Aorta (tissue), 5 donors: ENCODE results near the gene TMEM182. TPM values are rescaled to one million over a fixed set of nuclear protein-coding genes. Genes with fewer than 3 reads are reported as not detected.
A peak's percentile ranks its signal among the peaks of the same experiment; 100 is the strongest.

Experiments
- ATAC-seq: fragments of 200-7000 bp; cut with Tn5 transposase; one replicate; pipeline ENCODE4 v1.9.1; 2022; ENCODE audit warnings: moderate library complexity; ENCODE audit not compliant: low FRiP score
- DNase-seq, 2 donors: peaks; one replicate each; pipeline ENCODE4 v3.0.0-alpha.2; 2020
- H3K27ac ChIP-seq, 2 donors: one replicate each; pipeline ENCODE4 v1.5.1; 2013; ENCODE audit warnings: low read length in 2 of 2, mild to moderate bottlenecking in 2 of 2, moderate library complexity in 2 of 2, control low read depth in 1 of 2, inconsistent platforms in 1 of 2, low read depth in 1 of 2
- H3K27me3 ChIP-seq, 2 donors: one replicate each; pipeline ENCODE4 v1.6.1; 2013; ENCODE audit warnings: control low read depth in 1 of 2, low read length in 1 of 2, mild to moderate bottlenecking in 1 of 2, moderate library complexity in 1 of 2; ENCODE audit not compliant: insufficient read depth in 2 of 2, control insufficient read depth in 1 of 2
- H3K36me3 ChIP-seq, 2 donors: one replicate each; pipeline ENCODE4 v1.6.1; 2013; ENCODE audit warnings: control low read depth in 1 of 2, low read length in 1 of 2, mild to moderate bottlenecking in 1 of 2; ENCODE audit not compliant: insufficient read depth in 2 of 2, control insufficient read depth in 1 of 2
- H3K4me1 ChIP-seq, 2 donors: one replicate each; pipeline ENCODE4 v1.6.1; 2013; ENCODE audit warnings: low read length in 2 of 2, control low read depth in 1 of 2, mild to moderate bottlenecking in 1 of 2, moderate library complexity in 1 of 2; ENCODE audit not compliant: insufficient read depth in 2 of 2, control insufficient read depth in 1 of 2
- H3K4me3 ChIP-seq, 2 donors: one replicate each; pipeline ENCODE4 v1.5.1; 2013; ENCODE audit warnings: low read length in 2 of 2, control low read depth in 1 of 2, mild to moderate bottlenecking in 1 of 2
- H3K9me3 ChIP-seq: one replicate; pipeline ENCODE4 v1.6.1; 2013; ENCODE audit warnings: mild to moderate bottlenecking, low read length; ENCODE audit not compliant: control insufficient read depth
- WGBS, 2 donors: extraction: QIAGEN DNeasy Blood & Tissue Kit; methylation state at CpG; one replicate each; pipeline ENCODE4 v1.1.7; 2013; 5-methylcytosine and 5-hydroxymethylcytosine counted together
- intact Hi-C, 2 donors: fragments of 100-400 bp; cut with DNase I; formaldehyde crosslinking; loops; one replicate each; pipeline versions ENCODE4 v1.14.2 to v1.15.0; 2022
- long read RNA-seq, 2 donors: library from polyadenylated mRNA; unstranded; transcript quantifications; one replicate each; pipeline ENCODE4 v2.0.0, GENCODE V29; 2020 to 2021
- polyA plus RNA-seq, 2 donors: library from polyadenylated mRNA; stranded (reverse); fragments of 200-250 nt; gene quantifications; one replicate each; pipeline ENCODE4 v1.2.3, GENCODE V29; 2013
- total RNA-seq, 2 donors: library from RNA; stranded (reverse); fragmentation: NEBNext Ultra II Directional; extraction: Animal tissue kit (Norgen Biotek cat#: 25700); gene quantifications; one replicate each; pipeline ENCODE4 v1.2.1, GENCODE V29; 2021
- donor health status: healthy with polysubstance abuse.
- donor health status: Bipolar disorder and iron deficiency.
- donor health status: DM: no; HTN: no; CAD: no.
- donor health status: DM: no; HTN: no; CAD: no.
- donor health status: DM: yes; HTN: yes; CAD: no.

Gene TMEM182, protein sequence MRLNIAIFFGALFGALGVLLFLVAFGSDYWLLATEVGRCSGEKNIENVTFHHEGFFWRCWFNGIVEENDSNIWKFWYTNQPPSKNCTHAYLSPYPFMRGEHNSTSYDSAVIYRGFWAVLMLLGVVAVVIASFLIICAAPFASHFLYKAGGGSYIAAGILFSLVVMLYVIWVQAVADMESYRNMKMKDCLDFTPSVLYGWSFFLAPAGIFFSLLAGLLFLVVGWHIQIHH
- total RNA-seq (1 to 10 TPM; 1.6 to 4.5 TPM), polyA plus RNA-seq (1 to 10 TPM in 1 of 2 donors, under 1 TPM in 1; 0.56 to 1.4 TPM)
- long read RNA-seq, donor 1, partial matches to known transcripts: 0 of 1 reads
- long read RNA-seq, donor 1, other reads (novel, unspliced or antisense): 0 of 1 reads
- long read RNA-seq, donor 2, partial matches to known transcripts: 0 of 6 reads
- long read RNA-seq, donor 2, other reads (novel, unspliced or antisense): 3 of 6 reads

DNA sequence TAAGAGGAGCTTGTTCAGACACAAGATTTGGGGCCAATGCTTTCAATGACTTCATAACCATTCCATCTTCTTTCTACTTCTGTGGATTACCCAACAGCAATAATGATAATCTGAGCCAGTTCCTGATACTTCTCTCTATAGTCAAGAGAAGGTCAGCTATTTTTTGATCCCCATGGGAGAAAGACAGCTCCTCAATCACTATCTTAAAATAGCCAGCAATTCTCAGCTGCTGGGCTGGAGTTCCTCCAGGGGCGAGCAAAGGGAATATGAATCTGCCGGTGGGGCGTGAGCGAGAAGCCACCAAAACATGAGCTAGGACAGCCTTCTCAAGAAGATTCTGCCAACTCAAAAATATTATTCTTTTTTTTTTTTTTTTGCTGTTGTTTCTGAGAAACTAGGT, at the start of gene TMEM182:
Gene TMEM182 (plus strand): TSS at position 269 of the 400 bp plus-strand sequence. CDS start 187 bp downstream, outside the sequence.
- 72 to 81% methylated on average over 4 of the region's 4 CpGs for WGBS, 2 donors
- no peaks in the 10 kb centered on the region for H3K4me1 ChIP-seq
- peak in 1 of 2 donors; percentile 48 for DNase-seq
- H3K27ac ChIP-seq: no peak within 1 kb of the TSS
- H3K27me3 ChIP-seq: no peaks in the 10 kb centered on the region
- peak; percentile 44 for ATAC-seq
- no peaks in the 10 kb centered on the region for H3K9me3 ChIP-seq
- peaks cover 0 to 2% of the 10 kb centered on the region in 2 donors for H3K36me3 ChIP-seq
- intact Hi-C loops: no loop called here
- no peak within 1 kb of the TSS for H3K4me3 ChIP-seq

DNA sequence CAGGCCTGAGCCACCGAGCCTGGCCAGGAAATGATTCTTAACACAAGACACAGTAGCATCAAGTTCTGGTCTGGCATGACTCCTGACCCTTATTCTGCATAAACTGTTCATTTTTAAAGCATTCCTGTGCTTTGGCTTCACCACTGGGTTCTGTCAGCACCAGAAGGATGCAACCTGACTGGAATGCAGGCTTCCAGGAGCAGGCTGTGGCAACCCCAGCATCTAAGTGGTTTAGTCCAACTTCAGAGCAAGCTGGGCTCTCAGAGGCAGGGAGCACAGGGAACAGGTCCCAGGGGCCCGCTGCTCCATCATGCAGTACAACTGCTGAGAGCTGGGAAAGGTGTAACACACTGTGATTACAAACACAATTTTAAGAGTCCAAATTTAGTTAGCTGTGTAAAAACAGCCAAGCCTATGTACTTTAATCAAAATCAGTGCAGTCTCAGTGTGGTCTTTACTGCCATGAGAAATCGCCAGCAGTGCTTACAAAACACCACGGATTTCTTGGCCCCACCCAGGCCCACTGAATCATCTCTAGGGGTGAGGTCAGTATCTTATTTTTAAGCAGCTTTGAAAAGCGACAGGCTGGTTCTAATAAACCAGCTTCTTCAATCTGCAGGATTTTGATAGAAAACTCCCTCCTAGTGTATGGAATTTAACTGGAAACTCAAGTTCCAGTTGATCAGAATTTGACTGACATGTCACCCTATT, 44.4 kb upstream of the TMEM182 start:
- Histone ChIP-seq H3K4me1 (no peaks in the 10 kb centered on the region), H3K36me3 (peaks cover 4 to 7% of the 10 kb centered on the region in 2 donors), H3K4me3 (no peak overlapping the region), H3K9me3 (no peaks in the 10 kb centered on the region), H3K27ac (no peak overlapping the region), H3K27me3 (no peaks in the 10 kb centered on the region)
- no peak for DNase-seq
- intact Hi-C loops: no loop called here
- WGBS, 2 donors: 79 to 83% methylated on average over 5 of the region's 5 CpGs
- ATAC-seq: no peak

DNA sequence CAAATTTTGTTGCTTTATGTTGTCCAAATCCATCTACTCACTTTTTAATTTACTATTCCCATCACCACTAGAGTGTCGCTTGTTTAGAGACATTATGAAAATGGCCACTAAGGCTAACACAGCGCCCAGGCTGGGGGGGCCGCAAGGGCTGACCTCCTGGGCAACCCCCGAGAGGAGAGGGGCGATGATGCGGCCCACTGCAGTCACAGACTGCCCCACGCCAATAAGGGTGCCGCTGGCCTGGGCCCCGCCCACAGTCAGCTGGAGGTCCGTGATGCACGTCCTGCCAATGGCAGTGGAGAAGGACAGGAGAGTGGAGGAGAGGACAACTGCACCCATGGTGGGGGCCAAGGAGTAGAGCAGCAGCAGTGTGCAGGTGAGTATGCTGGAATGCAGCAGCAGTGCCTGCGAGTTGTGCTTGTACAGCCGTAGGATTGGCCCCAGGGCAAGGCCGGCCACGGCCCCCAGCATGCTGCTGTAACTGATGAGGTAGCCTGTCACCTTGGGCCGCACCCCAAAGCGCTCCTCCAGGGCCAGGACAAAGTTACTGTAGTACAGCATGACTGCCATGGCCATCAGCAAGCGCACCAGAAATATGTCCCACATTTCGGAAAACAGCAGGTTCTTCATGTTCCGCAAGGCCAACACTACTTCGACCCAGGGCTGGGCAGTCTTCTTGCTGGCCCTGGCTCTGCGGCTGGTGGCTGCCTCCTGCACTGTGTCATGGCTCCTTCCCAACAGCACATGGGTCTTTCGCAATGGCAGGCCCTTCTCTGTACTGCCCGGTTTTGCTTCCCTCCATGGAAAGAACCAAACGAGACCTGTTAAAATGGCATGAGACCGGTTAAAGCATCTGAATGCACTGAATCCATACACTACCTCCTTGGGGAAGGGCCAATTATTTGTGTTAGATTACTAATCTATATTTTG, 43.2 kb upstream of the TMEM182 start:
- ATAC-seq: peak; percentile 65
- no peak overlapping the region for H3K27ac ChIP-seq

DNA sequence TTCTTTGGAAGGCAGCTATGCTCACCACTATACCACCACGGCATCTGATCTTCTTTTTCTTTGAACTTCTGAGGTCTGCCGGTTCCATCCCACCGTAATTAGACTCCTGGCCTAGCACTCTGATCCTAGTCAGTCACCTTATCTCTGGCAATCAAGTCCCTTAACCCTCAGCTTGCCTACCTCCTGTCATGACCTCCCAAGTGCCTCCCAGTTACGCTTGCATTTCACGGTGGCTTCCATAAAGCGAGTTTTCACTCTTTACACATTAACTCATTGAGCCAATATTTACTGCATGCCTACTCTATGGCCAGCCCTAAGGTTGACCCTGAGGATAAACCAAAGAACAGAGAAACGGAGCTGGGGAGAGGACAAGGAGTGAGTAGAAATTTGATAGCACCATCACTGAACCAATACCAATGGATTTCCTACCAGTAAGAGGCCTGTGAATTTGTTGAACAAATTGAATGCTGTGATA, 37.8 kb upstream of the TMEM182 start:
- H3K4me1 ChIP-seq: no peaks in the 10 kb centered on the region
- H3K4me3 ChIP-seq: no peak overlapping the region
- ATAC-seq: no peak
- no peak for DNase-seq
- H3K27ac ChIP-seq: no peak overlapping the region
- peaks cover 7% of the 10 kb centered on the region in 2 donors for H3K36me3 ChIP-seq
- intact Hi-C loops: no loop called here
- H3K27me3 ChIP-seq: no peaks in the 10 kb centered on the region
- WGBS, 2 donors: 80 to 83% methylated on average over 7 of the region's 7 CpGs
- H3K9me3 ChIP-seq: no peaks in the 10 kb centered on the region

More for the DNA sequence above, 43.2 kb upstream of the TMEM182 start:
- Histone ChIP-seq H3K27me3 (no peaks in the 10 kb centered on the region), H3K4me1 (no peaks in the 10 kb centered on the region), H3K4me3 (no peak overlapping the region), H3K9me3 (no peaks in the 10 kb centered on the region), H3K36me3 (peaks cover 4 to 7% of the 10 kb centered on the region in 2 donors)
- intact Hi-C loops: no loop called here
- WGBS, 2 donors: 95 to 96% methylated on average over 26 of the region's 26 CpGs
- no peak for DNase-seq

DNA sequence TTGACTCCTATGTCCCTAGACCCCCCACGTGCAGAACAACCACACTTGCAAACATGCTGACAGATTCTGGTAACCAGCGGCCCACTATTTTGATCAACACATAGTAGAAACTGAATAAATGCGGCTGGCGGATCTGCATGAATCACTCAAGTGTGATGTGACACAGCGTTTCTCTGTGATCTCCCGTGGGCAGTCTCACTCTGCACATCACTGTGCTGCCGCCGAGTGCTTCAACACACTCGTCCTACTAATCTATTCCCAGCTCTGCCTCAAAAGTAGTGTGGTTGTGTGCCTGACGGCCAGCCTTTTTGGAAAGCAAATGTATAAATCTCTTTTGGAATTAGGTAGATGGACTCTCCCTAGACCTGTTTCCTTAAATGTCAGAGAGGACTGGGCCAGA, 37.3 kb upstream of the TMEM182 start:
- WGBS, 2 donors: 91 to 93% methylated on average over 10 of the region's 10 CpGs
- Histone ChIP-seq H3K27me3 (no peaks in the 10 kb centered on the region), H3K27ac (no peak overlapping the region), H3K9me3 (no peaks in the 10 kb centered on the region), H3K36me3 (peaks cover 7% of the 10 kb centered on the region in 2 donors), H3K4me1 (no peaks in the 10 kb centered on the region), H3K4me3 (no peak overlapping the region)
- ATAC-seq (no peak), DNase-seq (no peak)
- intact Hi-C loops: no loop called here

DNA sequence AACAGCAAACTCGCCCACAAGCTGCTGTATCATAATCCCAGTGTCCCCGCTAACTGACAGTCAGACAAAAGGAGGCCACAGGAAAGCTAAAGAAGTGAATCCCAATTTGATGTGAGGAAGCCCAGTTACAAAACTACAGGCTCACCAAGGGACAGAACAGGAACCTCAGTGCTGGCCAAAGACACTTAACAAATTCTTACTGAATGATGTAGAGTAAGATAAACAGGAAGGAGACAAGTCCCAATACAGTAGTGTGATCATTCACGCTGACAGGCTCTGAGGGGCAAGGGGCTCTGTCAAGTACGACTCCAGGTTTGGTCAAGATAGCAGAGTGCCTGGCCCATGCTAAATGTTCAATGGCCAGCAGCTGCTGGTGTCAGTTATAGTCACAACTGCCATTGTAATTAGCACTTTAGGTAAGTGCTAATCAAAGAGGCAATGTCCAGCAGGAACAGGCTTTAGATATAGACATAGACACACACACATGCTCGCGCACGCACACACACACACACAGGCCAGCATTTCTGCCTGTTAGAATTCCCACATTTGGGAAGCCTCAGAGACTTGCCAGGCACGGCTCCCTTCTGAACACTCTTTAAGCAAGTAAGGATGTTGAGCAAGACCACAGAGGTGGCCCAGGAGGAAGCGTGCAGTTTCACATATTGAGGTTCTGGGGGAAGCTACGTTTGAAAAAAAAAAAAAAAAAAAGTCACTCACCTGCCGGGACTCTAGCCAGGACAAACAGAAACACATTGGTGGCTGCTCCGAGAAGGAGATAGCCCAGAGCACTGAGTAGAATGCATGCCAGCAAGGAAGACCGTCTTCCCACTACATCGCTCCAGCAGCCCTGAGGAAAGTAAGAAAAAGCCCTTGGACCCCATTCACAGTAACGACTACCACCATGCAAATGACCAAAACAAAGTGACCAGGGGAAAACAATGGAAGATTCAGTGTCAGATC, 35.4 kb upstream of the TMEM182 start:
- no peak overlapping the region for H3K27ac ChIP-seq
- peak; percentile 57 for ATAC-seq
- peaks cover 3 to 7% of the 10 kb centered on the region in 2 donors for H3K36me3 ChIP-seq
- 71% methylated on average over 15 of the region's 15 CpGs for WGBS, 2 donors
- H3K9me3 ChIP-seq: no peaks in the 10 kb centered on the region
- no peak overlapping the region for H3K4me3 ChIP-seq
- H3K4me1 ChIP-seq: no peaks in the 10 kb centered on the region
- H3K27me3 ChIP-seq: no peaks in the 10 kb centered on the region
- DNase-seq: no peak
- intact Hi-C loops: no loop called here

DNA sequence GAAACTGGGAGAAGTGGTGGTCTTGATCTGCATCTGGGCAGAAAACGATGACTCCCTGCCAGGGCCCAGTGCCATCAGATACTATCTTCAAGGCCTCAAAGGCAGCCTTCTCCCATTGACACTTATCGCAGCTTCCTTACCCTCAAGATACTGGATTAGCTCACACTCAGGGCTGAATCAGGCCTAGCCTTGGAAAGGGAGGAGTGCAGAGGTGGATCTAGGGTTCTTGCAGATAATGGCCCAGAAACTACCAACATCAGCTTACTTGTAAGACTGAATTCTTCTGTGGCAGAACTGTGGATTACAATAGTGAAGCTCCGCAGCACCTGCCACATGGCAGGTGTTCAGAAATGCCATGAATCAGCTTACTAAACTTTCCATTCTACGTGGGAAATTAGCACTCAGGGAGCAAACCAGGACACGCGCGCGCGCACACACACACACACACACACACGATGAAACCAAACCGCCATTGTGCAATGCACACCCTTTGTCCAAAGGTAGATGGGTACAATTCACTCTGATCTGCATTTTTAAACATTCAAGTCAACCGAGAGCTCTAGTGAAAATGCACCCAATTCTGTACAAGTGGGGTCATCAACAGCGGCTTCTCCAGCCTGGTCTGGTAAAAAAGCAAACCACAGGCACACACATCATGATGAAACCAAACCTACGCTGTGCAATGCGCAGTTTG, 26.3 kb upstream of the TMEM182 start:
- Histone ChIP-seq H3K4me3 (peak overlapping the region; percentile 63 to 77), H3K9me3 (no peaks in the 10 kb centered on the region), H3K27ac (no peak overlapping the region), H3K27me3 (no peaks in the 10 kb centered on the region), H3K4me1 (no peaks in the 10 kb centered on the region), H3K36me3 (peaks cover 0 to 5% of the 10 kb centered on the region in 2 donors)
- DNase-seq (no peak), ATAC-seq (no peak)
- intact Hi-C loops: no loop called here
- 81 to 82% methylated on average over 15 of the region's 15 CpGs for WGBS, 2 donors
